Measurements from ENCODE around the gene TFAP2D. TPM values are rescaled to one million over a fixed set of nuclear protein-coding genes. Genes with fewer than 3 reads are reported as not detected.

TFAP2D gene
- total RNA-seq, 1 donor from 2014 or later, result not detected

- TF ChIP-seq, protein P1, sequence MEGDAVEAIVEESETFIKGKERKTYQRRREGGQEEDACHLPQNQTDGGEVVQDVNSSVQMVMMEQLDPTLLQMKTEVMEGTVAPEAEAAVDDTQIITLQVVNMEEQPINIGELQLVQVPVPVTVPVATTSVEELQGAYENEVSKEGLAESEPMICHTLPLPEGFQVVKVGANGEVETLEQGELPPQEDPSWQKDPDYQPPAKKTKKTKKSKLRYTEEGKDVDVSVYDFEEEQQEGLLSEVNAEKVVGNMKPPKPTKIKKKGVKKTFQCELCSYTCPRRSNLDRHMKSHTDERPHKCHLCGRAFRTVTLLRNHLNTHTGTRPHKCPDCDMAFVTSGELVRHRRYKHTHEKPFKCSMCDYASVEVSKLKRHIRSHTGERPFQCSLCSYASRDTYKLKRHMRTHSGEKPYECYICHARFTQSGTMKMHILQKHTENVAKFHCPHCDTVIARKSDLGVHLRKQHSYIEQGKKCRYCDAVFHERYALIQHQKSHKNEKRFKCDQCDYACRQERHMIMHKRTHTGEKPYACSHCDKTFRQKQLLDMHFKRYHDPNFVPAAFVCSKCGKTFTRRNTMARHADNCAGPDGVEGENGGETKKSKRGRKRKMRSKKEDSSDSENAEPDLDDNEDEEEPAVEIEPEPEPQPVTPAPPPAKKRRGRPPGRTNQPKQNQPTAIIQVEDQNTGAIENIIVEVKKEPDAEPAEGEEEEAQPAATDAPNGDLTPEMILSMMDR (IDR thresholded peaks at IDR 0.05; ENCODE audit: unreplicated experiment), result no peak
- no peak overlapping the region for H3K4me3 Mint-ChIP-seq (ENCODE audit: low read depth)
- H3K4me1 Mint-ChIP-seq (ENCODE audit: low read depth), result no peaks in the 10 kb centered on the region
- no peak for DNase-seq (ENCODE audit: low spot score, unreplicated experiment)
- peaks cover 11% of the 10 kb centered on the region for H3K27me3 Mint-ChIP-seq
- no peaks in the 10 kb centered on the region for H3K9me3 Mint-ChIP-seq (ENCODE audit: low read depth)
- H3K27ac Mint-ChIP-seq, result no peak overlapping the region
- H3K36me3 Mint-ChIP-seq (ENCODE audit: insufficient read depth), result no peaks in the 10 kb centered on the region
Observed at GRCh38 chr6:50785921-50786320, 72.6 kb downstream of the TFAP2D start.

GRCh38 chr6:50791900-50792508 is 78.7 kb downstream of the TFAP2D start:
- H3K4me3 Mint-ChIP-seq (ENCODE audit: low read depth), result no peak overlapping the region
- TF ChIP-seq, protein P1 (IDR thresholded peaks at IDR 0.05; ENCODE audit: unreplicated experiment), result peak; percentile 85
- H3K27ac Mint-ChIP-seq, result no peak overlapping the region
- DNase-seq (ENCODE audit: low spot score, unreplicated experiment), result no peak
- no peaks in the 10 kb centered on the region for H3K9me3 Mint-ChIP-seq (ENCODE audit: low read depth)
- H3K27me3 Mint-ChIP-seq, result peaks cover 50% of the 10 kb centered on the region
- no peaks in the 10 kb centered on the region for H3K36me3 Mint-ChIP-seq (ENCODE audit: insufficient read depth)
- no peaks in the 10 kb centered on the region for H3K4me1 Mint-ChIP-seq (ENCODE audit: low read depth)

GRCh38 chr6:50792771-50793170 is 79.4 kb downstream of the TFAP2D start:
- Mint-ChIP-seq H3K9me3 (ENCODE audit: low read depth) (no peaks in the 10 kb centered on the region), H3K4me1 (ENCODE audit: low read depth) (no peaks in the 10 kb centered on the region), H3K4me3 (ENCODE audit: low read depth) (no peak overlapping the region), H3K27ac (no peak overlapping the region), H3K27me3 (peaks cover 50% of the 10 kb centered on the region), H3K36me3 (ENCODE audit: insufficient read depth) (no peaks in the 10 kb centered on the region)
- DNase-seq (ENCODE audit: low spot score, unreplicated experiment), result no peak
- TF ChIP-seq, protein P1 (IDR thresholded peaks at IDR 0.05; ENCODE audit: unreplicated experiment), result no peak

DNA sequence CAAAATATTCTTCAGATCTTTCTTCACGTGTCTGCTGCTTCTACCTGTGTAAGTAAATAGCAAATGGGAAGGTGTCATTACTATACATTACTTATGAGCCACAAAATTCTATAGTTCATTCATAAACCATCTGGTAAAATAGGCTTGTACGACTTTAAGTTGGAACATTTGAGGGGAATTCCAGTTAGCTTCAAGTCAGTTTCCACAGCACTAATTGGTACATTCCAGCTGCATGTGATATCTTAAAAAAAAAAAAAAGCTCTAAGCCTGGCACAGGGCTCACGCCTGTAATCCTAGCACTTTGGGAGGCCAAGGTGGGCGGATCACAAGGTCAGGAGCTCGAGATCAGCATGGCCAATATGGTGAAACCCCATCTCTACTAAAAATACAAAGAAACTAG is 82.2 kb downstream of the TFAP2D start:
- TF ChIP-seq, protein P1 (IDR thresholded peaks at IDR 0.05; ENCODE audit: unreplicated experiment), result no peak
- H3K36me3 Mint-ChIP-seq (ENCODE audit: insufficient read depth), result no peaks in the 10 kb centered on the region
- H3K9me3 Mint-ChIP-seq (ENCODE audit: low read depth), result no peaks in the 10 kb centered on the region
- no peak overlapping the region for H3K27ac Mint-ChIP-seq
- DNase-seq (ENCODE audit: low spot score, unreplicated experiment), result no peak
- peaks cover 56% of the 10 kb centered on the region for H3K27me3 Mint-ChIP-seq
- H3K4me1 Mint-ChIP-seq (ENCODE audit: low read depth), result no peaks in the 10 kb centered on the region
- H3K4me3 Mint-ChIP-seq (ENCODE audit: low read depth), result no peak overlapping the region

- Mint-ChIP-seq H3K27ac (no peak overlapping the region), H3K4me3 (ENCODE audit: low read depth) (no peak overlapping the region), H3K36me3 (ENCODE audit: insufficient read depth) (no peaks in the 10 kb centered on the region), H3K4me1 (ENCODE audit: low read depth) (no peaks in the 10 kb centered on the region), H3K27me3 (peaks cover 21% of the 10 kb centered on the region), H3K9me3 (ENCODE audit: low read depth) (no peaks in the 10 kb centered on the region)
- TF ChIP-seq, protein P1 (IDR thresholded peaks at IDR 0.05; ENCODE audit: unreplicated experiment), result no peak
- DNase-seq (ENCODE audit: low spot score, unreplicated experiment), result no peak
Observed at GRCh38 chr6:50804283-50804682, 91.0 kb downstream of the TFAP2D start.
